Measurements from ENCODE around the gene U2AF2.

DNA sequence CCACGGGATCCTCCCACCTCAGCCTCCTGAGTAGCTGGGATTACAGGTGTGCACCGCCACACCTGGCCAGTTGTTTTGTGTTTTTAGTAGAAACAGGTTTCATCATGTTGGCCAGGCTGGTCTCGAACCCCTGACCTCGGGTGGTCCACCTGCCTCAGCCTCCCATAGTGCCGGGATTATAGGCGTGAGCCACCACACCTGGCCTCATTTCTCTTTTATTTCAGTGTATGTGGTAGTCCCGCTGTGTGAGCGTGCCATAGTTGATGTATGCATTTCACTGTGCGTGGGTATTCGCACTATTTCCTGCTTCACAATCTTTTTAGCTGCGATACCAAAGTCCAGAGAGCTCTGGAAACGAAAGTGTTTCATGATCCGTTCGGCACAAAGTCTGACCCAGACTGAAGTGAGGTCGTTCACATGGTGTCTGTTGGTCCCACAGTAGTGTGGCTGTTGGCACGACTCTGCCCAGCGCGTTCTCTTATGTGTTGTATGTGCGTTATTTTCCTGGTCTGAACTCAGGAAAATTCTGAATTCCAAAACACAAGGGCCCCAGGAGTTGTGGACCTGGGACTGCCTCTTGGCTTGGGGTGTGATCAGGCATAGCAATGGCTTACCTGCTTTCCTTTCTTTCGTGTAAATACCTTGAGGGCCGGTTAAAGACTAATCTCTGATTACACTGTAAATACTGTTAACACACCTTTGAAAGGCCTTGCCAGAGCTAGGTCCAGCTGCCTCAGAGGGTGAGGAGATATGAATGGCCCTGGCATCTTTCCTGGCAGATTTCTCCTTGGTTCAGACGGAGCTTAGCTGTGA lies 28.8 kb downstream of the U2AF2 start:
- TF ChIP-seq, protein P1, sequence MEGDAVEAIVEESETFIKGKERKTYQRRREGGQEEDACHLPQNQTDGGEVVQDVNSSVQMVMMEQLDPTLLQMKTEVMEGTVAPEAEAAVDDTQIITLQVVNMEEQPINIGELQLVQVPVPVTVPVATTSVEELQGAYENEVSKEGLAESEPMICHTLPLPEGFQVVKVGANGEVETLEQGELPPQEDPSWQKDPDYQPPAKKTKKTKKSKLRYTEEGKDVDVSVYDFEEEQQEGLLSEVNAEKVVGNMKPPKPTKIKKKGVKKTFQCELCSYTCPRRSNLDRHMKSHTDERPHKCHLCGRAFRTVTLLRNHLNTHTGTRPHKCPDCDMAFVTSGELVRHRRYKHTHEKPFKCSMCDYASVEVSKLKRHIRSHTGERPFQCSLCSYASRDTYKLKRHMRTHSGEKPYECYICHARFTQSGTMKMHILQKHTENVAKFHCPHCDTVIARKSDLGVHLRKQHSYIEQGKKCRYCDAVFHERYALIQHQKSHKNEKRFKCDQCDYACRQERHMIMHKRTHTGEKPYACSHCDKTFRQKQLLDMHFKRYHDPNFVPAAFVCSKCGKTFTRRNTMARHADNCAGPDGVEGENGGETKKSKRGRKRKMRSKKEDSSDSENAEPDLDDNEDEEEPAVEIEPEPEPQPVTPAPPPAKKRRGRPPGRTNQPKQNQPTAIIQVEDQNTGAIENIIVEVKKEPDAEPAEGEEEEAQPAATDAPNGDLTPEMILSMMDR (IDR thresholded peaks at IDR 0.05 in 2 of 3, conservative IDR thresholded peaks at IDR 0.05 in 1 of 3; ENCODE audit: insufficient read depth in 2 of 3, low read depth in 1 of 3, low read length in 3 of 3): no peak
- TF ChIP-seq POLR2AphosphoS5 (IDR thresholded peaks at IDR 0.05; ENCODE audit: control insufficient read depth, insufficient read depth, low read depth, low read length) (no peak), KAT7 (CRISPR knock-in tag; IDR thresholded peaks at IDR 0.05; ENCODE audit: borderline replicate concordance) (no peak), SAFB2 (IDR thresholded peaks at IDR 0.05; ENCODE audit: borderline replicate concordance, low read depth, low read length, severe bottlenecking) (no peak), RFX5 (IDR thresholded peaks at IDR 0.05; ENCODE audit: low read depth, low read length) (no peak), ZNF224 (CRISPR knock-in tag; IDR thresholded peaks at IDR 0.05) (no peak), HCFC1 (IDR thresholded peaks at IDR 0.05; ENCODE audit: low read depth, low read length) (no peak)
- TF ChIP-seq, protein P2, sequence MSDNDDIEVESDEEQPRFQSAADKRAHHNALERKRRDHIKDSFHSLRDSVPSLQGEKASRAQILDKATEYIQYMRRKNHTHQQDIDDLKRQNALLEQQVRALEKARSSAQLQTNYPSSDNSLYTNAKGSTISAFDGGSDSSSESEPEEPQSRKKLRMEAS (CRISPR knock-in tag; IDR thresholded peaks at IDR 0.05): no peak
- TF ChIP-seq, protein P3, sequence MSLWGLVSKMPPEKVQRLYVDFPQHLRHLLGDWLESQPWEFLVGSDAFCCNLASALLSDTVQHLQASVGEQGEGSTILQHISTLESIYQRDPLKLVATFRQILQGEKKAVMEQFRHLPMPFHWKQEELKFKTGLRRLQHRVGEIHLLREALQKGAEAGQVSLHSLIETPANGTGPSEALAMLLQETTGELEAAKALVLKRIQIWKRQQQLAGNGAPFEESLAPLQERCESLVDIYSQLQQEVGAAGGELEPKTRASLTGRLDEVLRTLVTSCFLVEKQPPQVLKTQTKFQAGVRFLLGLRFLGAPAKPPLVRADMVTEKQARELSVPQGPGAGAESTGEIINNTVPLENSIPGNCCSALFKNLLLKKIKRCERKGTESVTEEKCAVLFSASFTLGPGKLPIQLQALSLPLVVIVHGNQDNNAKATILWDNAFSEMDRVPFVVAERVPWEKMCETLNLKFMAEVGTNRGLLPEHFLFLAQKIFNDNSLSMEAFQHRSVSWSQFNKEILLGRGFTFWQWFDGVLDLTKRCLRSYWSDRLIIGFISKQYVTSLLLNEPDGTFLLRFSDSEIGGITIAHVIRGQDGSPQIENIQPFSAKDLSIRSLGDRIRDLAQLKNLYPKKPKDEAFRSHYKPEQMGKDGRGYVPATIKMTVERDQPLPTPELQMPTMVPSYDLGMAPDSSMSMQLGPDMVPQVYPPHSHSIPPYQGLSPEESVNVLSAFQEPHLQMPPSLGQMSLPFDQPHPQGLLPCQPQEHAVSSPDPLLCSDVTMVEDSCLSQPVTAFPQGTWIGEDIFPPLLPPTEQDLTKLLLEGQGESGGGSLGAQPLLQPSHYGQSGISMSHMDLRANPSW (CRISPR knock-in tag; IDR thresholded peaks at IDR 0.05): no peak
- TF ChIP-seq, protein P4, sequence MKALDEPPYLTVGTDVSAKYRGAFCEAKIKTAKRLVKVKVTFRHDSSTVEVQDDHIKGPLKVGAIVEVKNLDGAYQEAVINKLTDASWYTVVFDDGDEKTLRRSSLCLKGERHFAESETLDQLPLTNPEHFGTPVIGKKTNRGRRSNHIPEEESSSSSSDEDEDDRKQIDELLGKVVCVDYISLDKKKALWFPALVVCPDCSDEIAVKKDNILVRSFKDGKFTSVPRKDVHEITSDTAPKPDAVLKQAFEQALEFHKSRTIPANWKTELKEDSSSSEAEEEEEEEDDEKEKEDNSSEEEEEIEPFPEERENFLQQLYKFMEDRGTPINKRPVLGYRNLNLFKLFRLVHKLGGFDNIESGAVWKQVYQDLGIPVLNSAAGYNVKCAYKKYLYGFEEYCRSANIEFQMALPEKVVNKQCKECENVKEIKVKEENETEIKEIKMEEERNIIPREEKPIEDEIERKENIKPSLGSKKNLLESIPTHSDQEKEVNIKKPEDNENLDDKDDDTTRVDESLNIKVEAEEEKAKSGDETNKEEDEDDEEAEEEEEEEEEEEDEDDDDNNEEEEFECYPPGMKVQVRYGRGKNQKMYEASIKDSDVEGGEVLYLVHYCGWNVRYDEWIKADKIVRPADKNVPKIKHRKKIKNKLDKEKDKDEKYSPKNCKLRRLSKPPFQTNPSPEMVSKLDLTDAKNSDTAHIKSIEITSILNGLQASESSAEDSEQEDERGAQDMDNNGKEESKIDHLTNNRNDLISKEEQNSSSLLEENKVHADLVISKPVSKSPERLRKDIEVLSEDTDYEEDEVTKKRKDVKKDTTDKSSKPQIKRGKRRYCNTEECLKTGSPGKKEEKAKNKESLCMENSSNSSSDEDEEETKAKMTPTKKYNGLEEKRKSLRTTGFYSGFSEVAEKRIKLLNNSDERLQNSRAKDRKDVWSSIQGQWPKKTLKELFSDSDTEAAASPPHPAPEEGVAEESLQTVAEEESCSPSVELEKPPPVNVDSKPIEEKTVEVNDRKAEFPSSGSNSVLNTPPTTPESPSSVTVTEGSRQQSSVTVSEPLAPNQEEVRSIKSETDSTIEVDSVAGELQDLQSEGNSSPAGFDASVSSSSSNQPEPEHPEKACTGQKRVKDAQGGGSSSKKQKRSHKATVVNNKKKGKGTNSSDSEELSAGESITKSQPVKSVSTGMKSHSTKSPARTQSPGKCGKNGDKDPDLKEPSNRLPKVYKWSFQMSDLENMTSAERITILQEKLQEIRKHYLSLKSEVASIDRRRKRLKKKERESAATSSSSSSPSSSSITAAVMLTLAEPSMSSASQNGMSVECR (CRISPR knock-in tag; IDR thresholded peaks at IDR 0.05): no peak
- TF ChIP-seq, protein P5, sequence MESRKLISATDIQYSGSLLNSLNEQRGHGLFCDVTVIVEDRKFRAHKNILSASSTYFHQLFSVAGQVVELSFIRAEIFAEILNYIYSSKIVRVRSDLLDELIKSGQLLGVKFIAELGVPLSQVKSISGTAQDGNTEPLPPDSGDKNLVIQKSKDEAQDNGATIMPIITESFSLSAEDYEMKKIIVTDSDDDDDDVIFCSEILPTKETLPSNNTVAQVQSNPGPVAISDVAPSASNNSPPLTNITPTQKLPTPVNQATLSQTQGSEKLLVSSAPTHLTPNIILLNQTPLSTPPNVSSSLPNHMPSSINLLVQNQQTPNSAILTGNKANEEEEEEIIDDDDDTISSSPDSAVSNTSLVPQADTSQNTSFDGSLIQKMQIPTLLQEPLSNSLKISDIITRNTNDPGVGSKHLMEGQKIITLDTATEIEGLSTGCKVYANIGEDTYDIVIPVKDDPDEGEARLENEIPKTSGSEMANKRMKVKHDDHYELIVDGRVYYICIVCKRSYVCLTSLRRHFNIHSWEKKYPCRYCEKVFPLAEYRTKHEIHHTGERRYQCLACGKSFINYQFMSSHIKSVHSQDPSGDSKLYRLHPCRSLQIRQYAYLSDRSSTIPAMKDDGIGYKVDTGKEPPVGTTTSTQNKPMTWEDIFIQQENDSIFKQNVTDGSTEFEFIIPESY (CRISPR knock-in tag; IDR thresholded peaks at IDR 0.05): no peak
- TF ChIP-seq, protein P6, sequence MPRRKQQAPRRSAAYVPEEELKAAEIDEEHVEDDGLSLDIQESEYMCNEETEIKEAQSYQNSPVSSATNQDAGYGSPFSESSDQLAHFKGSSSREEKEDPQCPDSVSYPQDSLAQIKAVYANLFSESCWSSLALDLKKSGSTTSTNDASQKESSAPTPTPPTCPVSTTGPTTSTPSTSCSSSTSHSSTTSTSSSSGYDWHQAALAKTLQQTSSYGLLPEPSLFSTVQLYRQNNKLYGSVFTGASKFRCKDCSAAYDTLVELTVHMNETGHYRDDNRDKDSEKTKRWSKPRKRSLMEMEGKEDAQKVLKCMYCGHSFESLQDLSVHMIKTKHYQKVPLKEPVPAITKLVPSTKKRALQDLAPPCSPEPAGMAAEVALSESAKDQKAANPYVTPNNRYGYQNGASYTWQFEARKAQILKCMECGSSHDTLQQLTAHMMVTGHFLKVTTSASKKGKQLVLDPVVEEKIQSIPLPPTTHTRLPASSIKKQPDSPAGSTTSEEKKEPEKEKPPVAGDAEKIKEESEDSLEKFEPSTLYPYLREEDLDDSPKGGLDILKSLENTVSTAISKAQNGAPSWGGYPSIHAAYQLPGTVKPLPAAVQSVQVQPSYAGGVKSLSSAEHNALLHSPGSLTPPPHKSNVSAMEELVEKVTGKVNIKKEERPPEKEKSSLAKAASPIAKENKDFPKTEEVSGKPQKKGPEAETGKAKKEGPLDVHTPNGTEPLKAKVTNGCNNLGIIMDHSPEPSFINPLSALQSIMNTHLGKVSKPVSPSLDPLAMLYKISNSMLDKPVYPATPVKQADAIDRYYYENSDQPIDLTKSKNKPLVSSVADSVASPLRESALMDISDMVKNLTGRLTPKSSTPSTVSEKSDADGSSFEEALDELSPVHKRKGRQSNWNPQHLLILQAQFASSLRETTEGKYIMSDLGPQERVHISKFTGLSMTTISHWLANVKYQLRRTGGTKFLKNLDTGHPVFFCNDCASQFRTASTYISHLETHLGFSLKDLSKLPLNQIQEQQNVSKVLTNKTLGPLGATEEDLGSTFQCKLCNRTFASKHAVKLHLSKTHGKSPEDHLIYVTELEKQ (CRISPR knock-in tag; IDR thresholded peaks at IDR 0.05): no peak

Data from K562 (cell line).